DOHH2 (cell line): Measurements from ENCODE around the gene URB1.

Experiments used
- EZH2phosphoT487 ChIP-seq: fragments of 200-600 bp; sonication (generic); IDR thresholded peaks from 2 replicates; pipeline ENCODE4 v1.6.1; 2017; ENCODE audit warnings: borderline replicate concordance, mild to moderate bottlenecking, antibody characterized with exemption, low read length, moderate library complexity, mixed read lengths
- TF ChIP-seq, protein P1 (sequence below): fragments of 200-600 bp; sonication (generic); IDR thresholded peaks from one replicate; pipeline ENCODE4 v1.5.1; 2014; ENCODE audit warnings: antibody characterized with exemption, mild to moderate bottlenecking, low read depth, low read length; ENCODE audit not compliant: poor library complexity, severe bottlenecking

DNA sequence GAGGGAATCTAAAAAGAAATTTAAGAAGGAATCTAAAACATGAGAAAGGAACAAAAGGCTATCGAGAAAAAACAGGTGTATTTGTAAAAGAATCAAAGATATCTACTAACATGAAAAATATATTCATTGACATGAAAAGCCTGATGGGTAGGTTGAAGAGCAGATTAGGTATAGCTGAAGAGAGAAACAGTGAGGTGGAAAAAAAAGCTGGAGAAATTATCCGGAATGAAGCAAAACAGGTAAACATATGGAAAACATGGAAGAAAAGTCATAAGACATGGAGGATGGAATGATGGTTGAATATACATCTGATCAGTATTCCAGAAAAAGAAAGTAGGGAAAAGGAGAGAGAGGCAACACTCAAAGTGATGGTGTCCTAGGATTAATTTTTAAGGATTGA, 29.3 kb upstream of the URB1 start:
- TF ChIP-seq, protein P1, sequence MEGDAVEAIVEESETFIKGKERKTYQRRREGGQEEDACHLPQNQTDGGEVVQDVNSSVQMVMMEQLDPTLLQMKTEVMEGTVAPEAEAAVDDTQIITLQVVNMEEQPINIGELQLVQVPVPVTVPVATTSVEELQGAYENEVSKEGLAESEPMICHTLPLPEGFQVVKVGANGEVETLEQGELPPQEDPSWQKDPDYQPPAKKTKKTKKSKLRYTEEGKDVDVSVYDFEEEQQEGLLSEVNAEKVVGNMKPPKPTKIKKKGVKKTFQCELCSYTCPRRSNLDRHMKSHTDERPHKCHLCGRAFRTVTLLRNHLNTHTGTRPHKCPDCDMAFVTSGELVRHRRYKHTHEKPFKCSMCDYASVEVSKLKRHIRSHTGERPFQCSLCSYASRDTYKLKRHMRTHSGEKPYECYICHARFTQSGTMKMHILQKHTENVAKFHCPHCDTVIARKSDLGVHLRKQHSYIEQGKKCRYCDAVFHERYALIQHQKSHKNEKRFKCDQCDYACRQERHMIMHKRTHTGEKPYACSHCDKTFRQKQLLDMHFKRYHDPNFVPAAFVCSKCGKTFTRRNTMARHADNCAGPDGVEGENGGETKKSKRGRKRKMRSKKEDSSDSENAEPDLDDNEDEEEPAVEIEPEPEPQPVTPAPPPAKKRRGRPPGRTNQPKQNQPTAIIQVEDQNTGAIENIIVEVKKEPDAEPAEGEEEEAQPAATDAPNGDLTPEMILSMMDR, result no peak
- TF ChIP-seq EZH2phosphoT487, result no peak
